OCI-LY7 (cell line): ENCODE results near the gene TECR.

ENCODE experiments used
- EZH2phosphoT487 ChIP-seq: fragments of 200-600 bp; sonication (generic); IDR thresholded peaks from 2 replicates; pipeline ENCODE4 v1.6.1; 2018; ENCODE audit warnings: low read depth, borderline replicate concordance, mild to moderate bottlenecking, mixed run types, antibody characterized with exemption, low read length, moderate library complexity, mixed read lengths
- TF ChIP-seq, protein P1 (sequence below): fragments of 200-600 bp; sonication (generic); conservative IDR thresholded peaks from 2 replicates; pipeline ENCODE4 v1.5.1; 2014; ENCODE audit warnings: mild to moderate bottlenecking, antibody characterized with exemption, low read length, moderate library complexity, mixed read lengths

- no peak for TF ChIP-seq EZH2phosphoT487
- TF ChIP-seq, protein P1, sequence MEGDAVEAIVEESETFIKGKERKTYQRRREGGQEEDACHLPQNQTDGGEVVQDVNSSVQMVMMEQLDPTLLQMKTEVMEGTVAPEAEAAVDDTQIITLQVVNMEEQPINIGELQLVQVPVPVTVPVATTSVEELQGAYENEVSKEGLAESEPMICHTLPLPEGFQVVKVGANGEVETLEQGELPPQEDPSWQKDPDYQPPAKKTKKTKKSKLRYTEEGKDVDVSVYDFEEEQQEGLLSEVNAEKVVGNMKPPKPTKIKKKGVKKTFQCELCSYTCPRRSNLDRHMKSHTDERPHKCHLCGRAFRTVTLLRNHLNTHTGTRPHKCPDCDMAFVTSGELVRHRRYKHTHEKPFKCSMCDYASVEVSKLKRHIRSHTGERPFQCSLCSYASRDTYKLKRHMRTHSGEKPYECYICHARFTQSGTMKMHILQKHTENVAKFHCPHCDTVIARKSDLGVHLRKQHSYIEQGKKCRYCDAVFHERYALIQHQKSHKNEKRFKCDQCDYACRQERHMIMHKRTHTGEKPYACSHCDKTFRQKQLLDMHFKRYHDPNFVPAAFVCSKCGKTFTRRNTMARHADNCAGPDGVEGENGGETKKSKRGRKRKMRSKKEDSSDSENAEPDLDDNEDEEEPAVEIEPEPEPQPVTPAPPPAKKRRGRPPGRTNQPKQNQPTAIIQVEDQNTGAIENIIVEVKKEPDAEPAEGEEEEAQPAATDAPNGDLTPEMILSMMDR: no peak
Observed at GRCh38 chr19:14565298-14565679, 35.9 kb downstream of the TECR start.
